NCI-H2081 treated with DMSO at 0.1 percent for 48 hours (cell line): ENCODE data around the gene AMBRA1.
"Not testable (repeated sequence)": the region's sequence is repeated elsewhere in the genome, so short reads cannot be mapped to it uniquely, and the experiment has no call there.

Experiments used
- DNase-seq: peaks from one replicate; lab custom pipeline; 2025; lab: John Stamatoyannopoulos, UW

AMBRA1 gene

DNA sequence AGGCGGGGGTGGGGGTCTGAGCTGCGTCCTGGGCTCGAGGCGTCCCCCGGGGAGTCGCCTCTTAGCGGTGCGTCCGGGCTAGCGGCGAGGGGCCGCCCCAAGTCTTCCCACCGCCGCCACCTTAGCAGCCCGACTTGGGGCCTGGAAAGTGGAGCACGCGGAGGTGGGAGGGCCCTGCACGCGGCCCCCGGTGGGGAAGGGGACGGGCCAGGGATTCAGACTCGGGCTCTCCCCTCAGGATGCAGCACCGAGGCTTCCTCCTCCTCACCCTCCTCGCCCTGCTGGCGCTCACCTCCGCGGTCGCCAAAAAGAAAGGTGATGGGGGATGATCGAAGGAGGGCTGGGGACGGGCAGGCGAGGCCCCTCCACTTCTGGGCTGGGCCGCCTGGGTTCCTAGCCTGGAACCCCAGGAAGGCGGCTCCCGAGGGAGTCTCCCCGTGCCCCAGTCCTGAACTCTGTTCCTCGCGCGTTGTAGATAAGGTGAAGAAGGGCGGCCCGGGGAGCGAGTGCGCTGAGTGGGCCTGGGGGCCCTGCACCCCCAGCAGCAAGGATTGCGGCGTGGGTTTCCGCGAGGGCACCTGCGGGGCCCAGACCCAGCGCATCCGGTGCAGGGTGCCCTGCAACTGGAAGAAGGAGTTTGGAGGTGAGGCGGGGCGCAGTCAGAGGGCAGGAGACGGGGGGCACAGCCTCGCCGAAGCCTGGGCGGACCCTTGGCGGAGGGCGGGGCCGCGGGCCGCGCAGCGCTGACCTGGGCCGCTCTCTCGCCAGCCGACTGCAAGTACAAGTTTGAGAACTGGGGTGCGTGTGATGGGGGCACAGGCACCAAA is 211.8 kb downstream of the AMBRA1 start:
- DNase-seq = no peak

DNA sequence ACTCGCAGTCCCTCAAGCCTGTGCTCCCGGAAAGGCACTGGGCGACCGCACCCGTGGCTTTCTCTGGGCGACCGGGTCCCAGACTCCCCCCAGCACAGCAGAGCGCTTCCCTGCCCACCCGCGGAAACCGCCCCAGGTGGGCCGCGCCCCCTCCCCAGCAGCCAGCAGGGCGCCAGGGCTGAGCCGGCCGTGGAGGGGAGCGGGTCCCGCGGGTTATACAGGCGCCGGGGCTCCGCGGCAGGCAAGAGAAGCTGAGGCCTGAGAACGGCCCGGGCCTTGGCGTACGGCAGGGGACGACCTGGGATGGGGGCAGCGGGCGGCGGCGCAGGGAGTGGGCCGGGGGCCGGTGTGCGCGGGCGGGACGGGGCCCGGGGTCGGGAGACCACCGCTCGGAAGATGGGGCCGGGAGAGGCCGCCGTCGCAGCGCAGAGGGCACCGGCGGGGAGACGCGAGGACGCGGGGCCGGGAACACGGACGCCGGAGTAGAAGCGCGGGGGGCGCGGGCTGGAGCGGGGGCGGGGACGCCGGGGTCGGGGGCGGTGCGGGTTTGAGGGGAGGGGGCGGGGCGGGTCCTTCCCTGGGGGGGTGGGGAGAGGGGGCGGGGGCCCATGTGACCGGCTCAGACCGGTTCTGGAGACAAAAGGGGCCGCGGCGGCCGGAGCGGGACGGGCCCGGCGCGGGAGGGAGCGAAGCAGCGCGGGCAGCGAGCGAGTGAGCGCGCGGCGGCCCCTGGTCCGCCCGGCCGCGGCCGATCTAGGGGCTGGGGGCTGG is 212.6 kb downstream of the AMBRA1 start, which contains the start of gene MDK:
Gene MDK (plus strand): TSS at position 622 of the 771 bp plus-strand sequence. CDS start 389 bp downstream, outside the sequence.
- DNase-seq = no peak

DNA sequence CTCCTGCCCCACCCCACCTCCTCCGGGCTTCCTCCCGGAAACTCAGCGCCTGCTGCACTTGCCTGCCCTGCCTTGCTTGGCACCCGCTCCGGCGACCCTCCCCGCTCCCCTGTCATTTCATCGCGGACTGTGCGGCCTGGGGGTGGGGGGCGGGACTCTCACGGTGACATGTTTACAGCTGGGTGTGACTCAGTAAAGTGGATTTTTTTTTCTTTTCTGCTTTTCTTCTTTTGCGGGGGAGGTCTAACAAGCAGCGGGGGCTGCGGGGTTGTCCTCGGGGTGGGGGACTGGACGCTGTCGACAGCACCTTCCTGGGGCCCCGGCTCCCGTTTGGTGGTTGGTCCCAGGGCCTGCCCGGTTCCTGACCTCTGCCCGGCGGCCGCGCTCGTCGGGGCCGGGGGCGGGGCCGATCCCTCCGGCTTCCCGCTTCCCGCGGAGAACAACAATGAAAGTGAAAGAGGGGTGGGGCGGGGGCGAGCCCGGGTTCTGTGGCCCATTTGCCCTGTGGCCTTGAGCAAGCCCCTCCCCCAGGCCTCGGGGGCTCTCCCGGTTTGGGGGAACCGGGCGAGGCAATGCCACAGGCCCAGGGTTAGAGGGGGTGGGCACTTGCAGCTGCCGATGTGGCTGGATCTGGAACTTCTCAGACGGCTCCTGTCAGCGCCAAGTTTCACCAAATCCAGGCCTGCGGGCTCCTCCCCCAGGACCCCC is 213.3 kb downstream of the AMBRA1 start:
- no peak for DNase-seq

DNA sequence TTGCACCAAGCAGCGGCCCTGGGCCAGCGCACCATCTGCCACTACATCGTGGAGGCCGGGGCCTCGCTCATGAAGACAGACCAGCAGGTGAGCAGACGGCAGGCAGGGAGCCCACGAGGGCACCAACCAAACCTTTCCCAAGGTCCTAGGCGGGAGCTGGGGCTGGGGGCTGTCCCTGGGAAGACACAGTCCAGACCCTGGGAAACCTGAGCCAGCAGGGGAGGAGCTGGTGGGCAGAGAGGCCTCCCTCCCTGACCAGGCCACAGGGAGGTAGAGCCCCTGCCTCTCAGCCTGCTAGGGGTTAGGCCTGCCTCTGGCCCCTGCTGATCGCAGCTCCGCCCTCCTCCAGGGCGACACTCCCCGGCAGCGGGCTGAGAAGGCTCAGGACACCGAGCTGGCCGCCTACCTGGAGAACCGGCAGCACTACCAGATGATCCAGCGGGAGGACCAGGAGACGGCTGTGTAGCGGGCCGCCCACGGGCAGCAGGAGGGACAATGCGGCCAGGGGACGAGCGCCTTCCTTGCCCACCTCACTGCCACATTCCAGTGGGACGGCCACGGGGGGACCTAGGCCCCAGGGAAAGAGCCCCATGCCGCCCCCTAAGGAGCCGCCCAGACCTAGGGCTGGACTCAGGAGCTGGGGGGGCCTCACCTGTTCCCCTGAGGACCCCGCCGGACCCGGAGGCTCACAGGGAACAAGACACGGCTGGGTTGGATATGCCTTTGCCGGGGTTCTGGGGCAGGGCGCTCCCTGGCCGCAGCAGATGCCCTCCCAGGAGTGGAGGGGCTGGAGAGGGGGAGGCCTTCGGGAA is 214.1 kb downstream of the AMBRA1 start:
- DNase-seq = not testable (repeated sequence)

- DNase-seq = no peak
Measured at GRCh38 chr11:46378811-46379481, 214.9 kb downstream of the AMBRA1 start.

DNA sequence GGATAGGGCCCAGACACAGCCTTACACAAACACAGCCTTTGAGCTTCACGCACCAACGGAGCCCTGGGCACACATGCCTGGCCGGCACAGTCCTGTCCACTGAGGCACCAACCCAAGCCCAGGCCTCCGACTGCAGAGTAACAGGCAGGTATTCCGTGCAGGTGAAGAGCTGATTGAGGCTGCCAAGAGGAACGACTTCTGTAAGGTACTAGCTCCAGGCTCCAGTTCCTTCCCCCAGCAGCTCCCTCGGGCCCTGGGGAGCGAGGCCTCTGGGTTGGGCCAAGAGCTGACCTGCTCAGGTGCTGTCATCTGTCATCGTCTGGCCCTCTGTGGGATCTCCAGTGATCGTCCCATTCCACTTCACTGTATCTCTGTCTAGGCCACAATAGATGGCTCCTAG is 215.5 kb downstream of the AMBRA1 start:
- no peak for DNase-seq

DNA sequence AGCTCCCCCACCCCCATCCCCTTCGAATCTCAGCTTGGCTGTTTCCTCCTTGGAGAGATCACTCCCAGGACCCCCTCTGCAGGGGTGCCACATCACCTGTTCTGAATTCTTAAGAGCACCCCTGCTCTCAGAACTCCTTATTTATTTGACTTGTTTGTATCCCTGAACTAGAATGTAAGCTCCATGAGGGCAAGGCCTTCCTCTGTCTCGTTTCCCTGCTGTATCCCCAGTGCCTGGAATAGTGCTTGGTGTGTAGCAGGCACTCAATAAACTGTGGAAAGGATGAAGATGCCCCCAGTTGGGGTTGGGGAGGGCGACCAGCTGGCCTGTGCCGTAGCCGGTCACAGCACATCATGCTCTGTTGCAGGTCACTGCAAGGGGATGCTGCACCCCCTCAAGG is 216.0 kb downstream of the AMBRA1 start:
- no peak for DNase-seq

- DNase-seq = no peak
Measured at GRCh38 chr11:46377290-46377689, 216.5 kb downstream of the AMBRA1 start.

- no peak for DNase-seq
Measured at GRCh38 chr11:46376258-46377050, 217.4 kb downstream of the AMBRA1 start.

DNA sequence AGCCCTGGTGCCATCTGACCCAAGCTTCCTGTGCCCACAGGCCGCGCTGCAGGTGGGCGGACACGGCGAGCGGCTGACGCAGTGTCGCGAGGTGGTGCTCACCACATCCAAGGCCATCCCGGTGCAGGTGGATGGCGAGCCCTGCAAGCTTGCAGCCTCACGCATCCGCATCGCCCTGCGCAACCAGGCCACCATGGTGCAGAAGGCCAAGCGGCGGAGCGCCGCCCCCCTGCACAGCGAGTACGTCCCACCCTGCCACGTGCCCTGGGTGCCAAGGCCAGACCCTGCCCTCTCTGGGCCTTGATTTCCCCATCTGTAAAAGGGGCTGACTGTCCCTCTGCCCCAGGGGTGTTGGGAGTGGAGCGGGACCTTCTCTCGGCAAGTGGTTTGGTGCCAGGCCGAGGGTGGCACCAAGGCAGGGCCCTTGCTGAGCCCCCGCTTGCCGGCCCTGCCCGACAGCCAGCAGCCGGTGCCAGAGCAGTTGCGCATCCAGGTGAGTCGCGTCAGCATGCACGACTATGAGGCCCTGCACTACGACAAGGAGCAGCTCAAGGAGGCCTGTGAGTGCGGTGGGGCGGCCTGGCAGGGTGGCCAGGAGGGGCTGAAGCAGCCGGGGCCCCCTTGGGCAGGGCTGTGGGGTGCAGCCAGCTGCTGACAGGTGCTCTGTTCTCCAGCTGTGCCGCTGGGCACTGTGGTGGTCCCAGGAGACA is 218.3 kb downstream of the AMBRA1 start:
- DNase-seq = no peak

GRCh38 chr11:46374815-46375214 is 219.0 kb downstream of the AMBRA1 start:
- DNase-seq = no peak

- no peak for DNase-seq
Measured at GRCh38 chr11:46373787-46374740, 219.8 kb downstream of the AMBRA1 start.

DNA sequence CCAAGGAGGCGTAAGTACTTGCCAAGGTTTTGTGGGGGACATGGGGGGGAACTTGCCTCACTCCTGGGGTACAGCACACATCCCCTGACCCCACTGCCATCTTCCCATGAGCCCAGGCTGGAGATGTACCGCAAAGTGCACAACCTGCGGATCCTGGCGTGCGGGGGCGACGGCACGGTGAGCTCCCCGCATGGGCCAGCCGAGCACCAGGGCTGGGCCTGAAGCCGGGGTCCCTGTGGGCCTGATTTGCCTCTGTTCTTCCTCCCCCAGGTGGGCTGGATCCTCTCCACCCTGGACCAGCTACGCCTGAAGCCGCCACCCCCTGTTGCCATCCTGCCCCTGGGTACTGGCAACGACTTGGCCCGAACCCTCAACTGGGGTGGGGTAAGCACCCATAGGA is 221.3 kb downstream of the AMBRA1 start:
- not testable (repeated sequence) for DNase-seq

DNA sequence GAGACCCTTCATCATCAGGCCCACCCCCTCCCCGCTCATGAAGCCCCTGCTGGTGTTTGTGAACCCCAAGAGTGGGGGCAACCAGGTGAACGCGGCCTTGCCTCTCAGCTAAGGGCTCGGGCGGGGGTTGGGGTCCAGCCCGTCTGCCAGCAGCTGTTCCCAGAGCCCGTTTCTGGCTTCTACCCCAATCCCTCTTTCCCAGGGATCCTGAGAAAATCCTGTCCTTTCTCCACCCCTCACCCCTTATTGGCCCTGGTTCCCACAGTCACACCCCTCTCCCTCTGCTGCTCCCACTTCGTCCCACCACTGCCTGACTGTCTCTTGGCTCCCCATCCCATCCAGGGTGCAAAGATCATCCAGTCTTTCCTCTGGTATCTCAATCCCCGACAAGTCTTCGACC is 221.7 kb downstream of the AMBRA1 start:
- DNase-seq = no peak

- not testable (repeated sequence) for DNase-seq
Measured at GRCh38 chr11:46371262-46371661, 222.6 kb downstream of the AMBRA1 start.

GRCh38 chr11:46370253-46370652 is 223.6 kb downstream of the AMBRA1 start:
- DNase-seq = no peak

GRCh38 chr11:46369458-46370152 is 224.2 kb downstream of the AMBRA1 start:
- no peak for DNase-seq

DNA sequence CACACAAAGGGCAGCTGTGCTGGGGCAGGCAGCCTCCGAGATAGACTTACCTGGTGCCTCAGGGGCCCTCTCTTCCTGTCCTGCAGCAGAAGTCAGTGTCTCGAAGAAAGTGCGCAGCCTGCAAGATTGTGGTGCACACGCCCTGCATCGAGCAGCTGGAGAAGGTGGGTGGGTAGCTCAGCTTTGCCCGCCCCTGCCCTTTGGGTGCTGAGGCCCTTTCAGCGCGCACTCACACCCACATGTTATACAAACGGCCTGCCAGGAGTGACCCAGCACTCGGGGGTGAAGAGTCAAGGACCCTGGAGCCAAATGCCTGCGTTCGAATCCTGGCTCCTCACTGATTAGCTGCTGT is 225.9 kb downstream of the AMBRA1 start:
- no peak for DNase-seq
